IPS-20b (cell line): ENCODE data around the gene HK1.

Experiments used
- H3K27ac ChIP-seq: one replicate; pipeline ENCODE4 v1.5.1; 2013; ENCODE audit warnings: low read length
- H3K27me3 ChIP-seq: 2 replicates; pipeline ENCODE4 v1.6.1; 2013; ENCODE audit warnings: mild to moderate bottlenecking, low read length, inconsistent platforms; ENCODE audit not compliant: insufficient read depth
- H3K36me3 ChIP-seq: 2 replicates; pipeline ENCODE4 v1.6.1; 2013; ENCODE audit warnings: low read depth, mild to moderate bottlenecking, inconsistent platforms, low read length, moderate library complexity; ENCODE audit not compliant: insufficient read depth
- H3K4me1 ChIP-seq: 2 replicates; pipeline ENCODE4 v1.6.1; 2013; ENCODE audit warnings: mild to moderate bottlenecking, control low read depth, inconsistent platforms, low read length, moderate library complexity; ENCODE audit not compliant: insufficient read depth
- H3K4me3 ChIP-seq: 2 replicates; pipeline ENCODE4 v1.5.1; 2013; ENCODE audit warnings: mild to moderate bottlenecking, low read length, inconsistent platforms
- H3K9ac ChIP-seq: 2 replicates; pipeline ENCODE4 v1.6.1; 2013; ENCODE audit warnings: low read depth, mild to moderate bottlenecking, inconsistent platforms, low read length, moderate library complexity
- H3K9me3 ChIP-seq: 2 replicates; pipeline ENCODE4 v1.6.1; 2013; ENCODE audit warnings: mild to moderate bottlenecking, low read depth, low read length, inconsistent platforms; ENCODE audit not compliant: insufficient read depth

The HK1 gene

DNA sequence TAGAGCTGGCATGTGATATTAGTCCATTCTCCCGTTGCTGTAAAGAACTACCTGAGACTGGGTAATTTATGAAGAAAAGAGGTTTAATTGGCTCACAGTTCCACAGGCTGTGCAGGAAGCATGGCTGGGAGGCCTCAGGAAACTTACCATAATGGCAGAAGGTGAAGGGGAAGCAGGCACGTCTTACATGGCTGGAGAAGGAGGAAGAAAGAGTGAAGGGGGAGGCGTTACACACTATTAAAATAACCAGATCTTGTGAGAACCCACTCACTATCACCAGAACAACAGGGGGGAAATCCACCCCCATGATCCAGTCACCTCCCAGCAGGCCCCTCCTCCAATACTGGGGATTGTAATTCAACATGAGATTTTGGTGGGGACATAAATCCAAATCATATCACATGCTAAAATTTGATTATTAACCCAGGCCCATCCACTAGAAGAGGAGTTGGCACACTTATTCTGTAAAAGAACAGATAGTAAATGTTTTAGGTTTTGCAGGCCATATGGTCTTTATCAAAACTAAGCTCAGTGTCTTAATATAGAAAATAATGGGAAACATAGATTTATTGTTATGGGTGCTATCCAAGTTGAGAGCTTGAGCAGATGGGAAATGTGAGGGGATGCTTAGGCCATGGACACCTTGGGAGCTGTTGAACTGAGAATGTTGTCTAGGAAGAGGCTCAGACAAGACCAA lies 18.6 kb upstream of the HK1 start:
- Histone ChIP-seq H3K4me1 (no peaks in the 10 kb centered on the region), H3K27me3 (no peaks in the 10 kb centered on the region), H3K36me3 (no peaks in the 10 kb centered on the region), H3K27ac (no peak overlapping the region), H3K9me3 (no peaks in the 10 kb centered on the region), H3K9ac (no peak overlapping the region), H3K4me3 (no peak overlapping the region)

- no peaks in the 10 kb centered on the region for H3K4me1 ChIP-seq
- no peaks in the 10 kb centered on the region for H3K9me3 ChIP-seq
- no peak overlapping the region for H3K27ac ChIP-seq
- no peaks in the 10 kb centered on the region for H3K36me3 ChIP-seq
- H3K4me3 ChIP-seq, result no peak overlapping the region
- H3K9ac ChIP-seq, result no peak overlapping the region
- no peaks in the 10 kb centered on the region for H3K27me3 ChIP-seq
Measured at GRCh38 chr10:69261184-69261583, 17.1 kb upstream of the HK1 start.

GRCh38 chr10:69262292-69262751 lies 16.0 kb upstream of the HK1 start:
- Histone ChIP-seq H3K9ac (no peak overlapping the region), H3K4me1 (no peaks in the 10 kb centered on the region), H3K4me3 (no peak overlapping the region), H3K36me3 (no peaks in the 10 kb centered on the region), H3K27ac (no peak overlapping the region), H3K27me3 (no peaks in the 10 kb centered on the region), H3K9me3 (no peaks in the 10 kb centered on the region)

- no peak overlapping the region for H3K9ac ChIP-seq
- no peaks in the 10 kb centered on the region for H3K4me1 ChIP-seq
- H3K27me3 ChIP-seq, result no peaks in the 10 kb centered on the region
- no peaks in the 10 kb centered on the region for H3K36me3 ChIP-seq
- H3K9me3 ChIP-seq, result no peaks in the 10 kb centered on the region
- no peak overlapping the region for H3K27ac ChIP-seq
- no peak overlapping the region for H3K4me3 ChIP-seq
Measured at GRCh38 chr10:69265521-69265920, 12.8 kb upstream of the HK1 start.

- Histone ChIP-seq H3K9ac (no peak overlapping the region), H3K4me1 (no peaks in the 10 kb centered on the region; the same call in 1 of the 2 replicates), H3K36me3 (no peaks in the 10 kb centered on the region), H3K9me3 (no peaks in the 10 kb centered on the region), H3K27ac (no peak overlapping the region), H3K4me3 (no peak overlapping the region), H3K27me3 (no peaks in the 10 kb centered on the region)
Measured at GRCh38 chr10:69268761-69269416, 9.4 kb upstream of the HK1 start.

- no peak overlapping the region for H3K27ac ChIP-seq
- no peaks in the 10 kb centered on the region; the same call in 1 of the 2 replicates for H3K4me1 ChIP-seq
- no peaks in the 10 kb centered on the region for H3K27me3 ChIP-seq
- no peak overlapping the region for H3K9ac ChIP-seq
- H3K9me3 ChIP-seq, result no peaks in the 10 kb centered on the region
- H3K4me3 ChIP-seq, result no peak overlapping the region
- no peaks in the 10 kb centered on the region for H3K36me3 ChIP-seq
Measured at GRCh38 chr10:69269761-69270160, 8.5 kb upstream of the HK1 start.

DNA sequence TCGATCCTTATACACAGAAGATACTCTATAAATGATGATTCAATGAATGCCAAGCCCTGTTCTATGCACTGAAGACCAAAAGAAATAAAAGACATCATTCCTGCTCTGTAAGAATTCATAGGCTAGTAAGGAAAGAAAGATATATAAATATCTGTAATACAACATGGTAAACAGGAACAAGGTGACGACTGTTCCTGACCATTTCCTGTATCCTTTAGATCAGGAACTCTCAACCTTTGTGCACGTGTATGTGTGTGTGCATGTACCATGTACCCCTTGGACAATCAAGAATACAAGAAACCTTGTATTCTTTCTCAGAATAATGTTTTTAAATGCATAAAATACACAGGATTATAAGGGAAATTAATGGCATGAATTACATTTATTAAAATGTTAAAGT lies 7.3 kb upstream of the HK1 start:
- Histone ChIP-seq H3K27ac (no peak overlapping the region), H3K4me1 (no peaks in the 10 kb centered on the region; the same call in 1 of the 2 replicates), H3K4me3 (no peak overlapping the region), H3K9ac (no peak overlapping the region), H3K9me3 (no peaks in the 10 kb centered on the region), H3K27me3 (no peaks in the 10 kb centered on the region), H3K36me3 (no peaks in the 10 kb centered on the region)

DNA sequence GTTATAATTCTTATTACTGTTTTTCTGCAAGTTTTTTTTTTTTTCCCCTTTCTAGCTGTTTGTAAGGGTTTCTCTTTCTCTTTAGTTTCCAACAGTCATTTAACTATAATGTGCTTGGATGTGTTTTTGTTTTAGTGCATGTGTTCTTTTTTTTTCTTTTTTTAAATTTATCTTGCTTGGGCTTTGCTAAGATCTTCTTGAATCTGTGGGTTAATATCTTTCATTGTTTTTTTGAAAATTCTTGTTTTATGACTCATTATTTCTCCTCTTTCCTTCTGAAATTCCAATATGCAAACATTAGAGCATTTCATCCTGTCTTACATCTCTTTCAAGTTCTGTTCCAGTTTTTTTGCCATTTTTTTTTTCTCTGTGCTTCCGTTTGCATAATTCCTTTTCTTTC lies 5.7 kb upstream of the HK1 start:
- Histone ChIP-seq H3K9me3 (no peaks in the 10 kb centered on the region), H3K27me3 (no peaks in the 10 kb centered on the region), H3K9ac (no peak overlapping the region), H3K27ac (no peak overlapping the region), H3K4me3 (no peak overlapping the region), H3K36me3 (no peaks in the 10 kb centered on the region), H3K4me1 (no peaks in the 10 kb centered on the region; the same call in 1 of the 2 replicates)

- H3K9me3 ChIP-seq, result no peaks in the 10 kb centered on the region
- no peaks in the 10 kb centered on the region for H3K36me3 ChIP-seq
- H3K27ac ChIP-seq, result no peak overlapping the region
- H3K9ac ChIP-seq, result no peak overlapping the region
- no peaks in the 10 kb centered on the region; the same call in 1 of the 2 replicates for H3K27me3 ChIP-seq
- no peak overlapping the region for H3K4me3 ChIP-seq
- no peaks in the 10 kb centered on the region; the same call in none of the 2 replicates for H3K4me1 ChIP-seq
Measured at GRCh38 chr10:69275444-69275843, 2.9 kb upstream of the HK1 start.

- H3K4me1 ChIP-seq, result no peaks in the 10 kb centered on the region; the same call in none of the 2 replicates
- H3K4me3 ChIP-seq, result no peak overlapping the region
- H3K27ac ChIP-seq, result no peak overlapping the region
- no peaks in the 10 kb centered on the region for H3K9me3 ChIP-seq
- no peaks in the 10 kb centered on the region for H3K36me3 ChIP-seq
- H3K9ac ChIP-seq, result no peak overlapping the region
- H3K27me3 ChIP-seq, result no peaks in the 10 kb centered on the region; the same call in 1 of the 2 replicates
Measured at GRCh38 chr10:69276503-69276902, 1.8 kb upstream of the HK1 start.

GRCh38 chr10:69279110-69279509 lies 814 bp downstream of the HK1 start:
- Histone ChIP-seq H3K36me3 (no peaks in the 10 kb centered on the region), H3K27ac (no peak overlapping the region)

More at GRCh38 chr10:69279110-69279509, 814 bp downstream of the HK1 start:
- H3K27me3 ChIP-seq, result no peaks in the 10 kb centered on the region; the same call in 1 of the 2 replicates
- H3K4me3 ChIP-seq, result no peak overlapping the region
- H3K9ac ChIP-seq, result no peak overlapping the region
- H3K4me1 ChIP-seq, result no peaks in the 10 kb centered on the region; the same call in none of the 2 replicates
- no peaks in the 10 kb centered on the region for H3K9me3 ChIP-seq
